Endometrium (tissue), 2 donors: ENCODE data around the gene FLNB.

ENCODE experiments used
- FAIRE-seq: peaks from 2 replicates; lab custom pipeline; 2012; peaks lifted over from hg19 to GRCh38; lab: Jason Lieb, UNC
- donor health status: control.
- donor health status: control.

Gene FLNB

DNA sequence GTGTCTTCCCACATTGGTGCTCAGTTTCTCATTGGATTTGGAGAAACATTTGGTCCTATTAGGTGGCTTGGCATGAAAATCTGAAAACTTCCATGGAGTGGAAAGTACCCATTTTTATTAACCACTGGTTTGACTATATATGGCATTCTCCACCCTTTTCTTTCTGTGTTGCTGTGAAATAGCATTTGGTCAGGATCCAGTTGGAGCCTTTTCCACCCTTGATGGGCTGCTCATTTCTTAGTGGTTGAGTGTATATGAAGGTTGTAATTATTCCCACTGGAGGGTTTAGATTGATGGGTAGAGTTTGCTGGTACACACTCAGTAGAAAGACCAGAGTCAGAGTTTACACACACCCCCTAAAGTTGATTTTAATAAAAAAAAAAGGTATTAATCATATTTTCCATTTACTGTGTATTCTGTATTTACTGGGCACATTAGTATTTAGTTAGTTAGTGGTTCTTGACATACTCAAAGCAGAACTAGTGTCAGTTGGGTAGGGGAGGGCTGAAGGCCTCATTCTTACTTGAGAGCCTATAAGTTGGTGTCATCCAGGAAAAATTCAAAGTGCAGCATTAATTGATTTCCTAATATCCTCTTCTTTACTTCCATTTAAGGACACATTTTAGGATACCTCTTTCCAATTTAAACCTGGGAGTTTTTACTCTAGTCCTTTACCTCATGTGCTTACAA lies 69.5 kb downstream of the FLNB start:
- no peak for FAIRE-seq

DNA sequence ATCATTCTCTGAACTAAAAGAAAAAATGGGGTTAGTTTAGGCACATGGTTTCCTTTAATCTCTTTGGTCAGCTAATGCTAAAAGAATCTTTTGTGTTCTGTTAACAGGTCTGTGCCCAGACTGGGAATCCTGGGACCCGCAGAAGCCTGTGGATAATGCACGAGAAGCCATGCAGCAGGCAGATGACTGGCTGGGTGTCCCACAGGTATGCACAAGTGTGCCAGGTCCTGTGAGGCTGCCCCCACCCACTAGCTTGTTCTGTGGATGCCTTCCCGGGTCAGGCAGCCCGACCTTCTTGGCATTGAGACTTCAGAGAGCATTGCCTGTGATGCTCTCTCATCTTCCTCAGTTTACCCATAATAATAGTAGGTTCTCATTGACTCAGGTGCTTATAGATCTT lies 70.4 kb downstream of the FLNB start:
- FAIRE-seq = no peak

DNA sequence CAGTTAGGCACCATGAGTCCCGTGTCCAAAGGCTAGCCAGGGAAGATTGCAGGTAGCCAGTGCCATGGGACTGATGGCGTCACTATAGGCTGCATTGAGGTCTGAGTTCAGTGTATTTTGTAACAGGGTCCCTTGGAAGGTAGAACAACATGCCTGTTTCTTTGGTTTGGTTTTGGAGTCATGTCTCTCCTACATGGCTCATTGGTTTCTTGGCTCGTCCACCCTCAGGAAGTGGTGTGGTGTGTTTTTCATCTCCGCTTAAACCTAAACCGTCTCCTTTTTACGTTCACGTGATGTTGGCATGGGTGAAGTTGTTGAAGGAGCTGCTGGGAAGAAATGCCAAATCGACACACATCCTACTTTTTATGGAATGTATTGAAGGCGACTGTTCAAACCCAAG lies 71.6 kb downstream of the FLNB start:
- no peak for FAIRE-seq

DNA sequence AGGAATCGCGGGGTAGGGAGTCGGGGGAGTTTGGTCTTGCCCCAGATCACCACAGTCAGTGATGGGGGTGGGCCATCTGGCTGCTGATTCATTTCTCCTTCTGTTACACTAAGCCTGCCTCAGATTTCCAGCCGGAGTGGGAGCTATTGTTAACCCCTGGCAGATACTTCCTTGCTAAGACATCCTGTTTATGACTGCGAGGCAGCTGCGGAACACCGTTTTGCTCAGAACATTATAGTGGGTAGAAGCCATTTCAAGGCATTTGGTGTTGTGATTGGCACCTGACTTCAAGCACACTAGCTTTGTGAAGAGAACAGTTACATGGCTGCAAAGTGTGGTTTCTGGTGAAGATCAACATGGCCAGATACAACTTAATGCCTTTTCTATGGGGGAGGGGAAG lies 73.8 kb downstream of the FLNB start:
- no peak for FAIRE-seq

DNA sequence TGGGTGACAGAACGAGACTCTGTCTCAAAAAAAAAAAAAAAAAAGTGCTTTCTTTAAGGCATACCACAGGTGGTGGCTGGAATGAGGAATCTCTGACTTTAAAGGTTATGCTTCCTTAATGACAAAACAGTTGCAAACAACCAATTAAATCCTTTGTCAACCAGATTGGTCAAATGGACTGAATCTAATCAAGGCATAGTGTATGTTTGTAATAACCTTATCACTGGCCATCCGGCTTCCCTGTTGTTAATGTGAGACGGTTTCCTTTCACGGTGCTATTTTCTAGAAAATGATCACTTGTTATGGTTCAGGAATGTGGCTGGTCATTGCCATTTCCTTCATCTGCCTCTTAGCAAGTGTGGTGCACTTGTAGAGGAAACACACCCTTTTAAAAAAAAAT lies 75.9 kb downstream of the FLNB start:
- FAIRE-seq = no peak

DNA sequence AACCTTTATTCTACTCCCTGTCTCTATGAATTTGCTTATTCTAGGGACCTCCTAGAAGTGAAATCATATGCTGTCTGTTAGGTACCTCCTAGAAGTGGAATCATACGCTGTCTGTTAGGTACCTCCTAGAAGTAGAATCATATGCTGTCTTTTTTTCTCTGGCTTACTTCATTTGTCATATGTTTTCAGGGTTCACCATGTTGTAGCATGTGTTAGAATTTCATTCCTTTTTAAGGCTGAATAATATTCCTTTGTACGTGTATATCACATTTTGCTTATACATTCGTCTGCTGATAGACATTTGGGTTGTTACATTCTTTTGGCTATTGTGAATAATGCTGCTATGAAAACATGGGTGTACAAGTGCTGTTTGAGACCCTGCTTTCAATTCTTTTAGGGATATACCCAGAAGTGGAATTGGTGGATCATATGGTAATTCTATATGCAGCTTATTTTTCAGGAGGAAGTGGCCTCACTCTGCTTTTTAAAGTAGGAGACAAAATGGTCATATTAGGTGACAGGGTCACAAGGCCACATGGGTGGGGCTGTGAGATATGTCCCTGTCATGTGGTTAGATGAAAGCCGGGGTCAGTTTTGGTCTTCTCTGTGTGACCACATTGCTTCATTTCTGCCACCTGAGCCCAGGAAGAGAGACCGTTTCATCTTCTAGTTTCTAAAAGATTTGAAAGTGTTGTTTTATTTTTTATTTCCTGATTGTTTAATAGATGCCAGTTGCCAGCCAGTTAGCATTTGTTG lies 76.7 kb downstream of the FLNB start:
- no peak for FAIRE-seq

DNA sequence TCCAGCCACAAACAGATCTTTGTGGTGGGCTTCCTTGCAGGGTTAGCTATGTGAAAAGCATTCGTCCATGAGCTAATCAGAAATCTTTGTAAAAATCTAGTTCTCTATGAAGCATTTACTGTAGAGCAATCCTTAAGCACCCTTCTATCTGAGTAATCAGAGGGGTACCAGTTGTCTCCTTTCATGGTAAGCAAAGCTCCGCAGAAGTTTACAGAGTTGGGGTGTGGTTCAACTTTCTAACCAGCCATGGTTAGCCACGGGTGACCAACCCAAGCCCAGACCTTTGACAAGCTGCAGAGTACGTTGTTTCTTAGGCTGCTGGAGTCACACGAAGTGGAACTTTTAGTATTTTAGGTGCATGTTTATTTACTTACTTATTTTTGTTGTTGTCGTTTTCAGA lies 77.4 kb downstream of the FLNB start:
- FAIRE-seq = no peak

DNA sequence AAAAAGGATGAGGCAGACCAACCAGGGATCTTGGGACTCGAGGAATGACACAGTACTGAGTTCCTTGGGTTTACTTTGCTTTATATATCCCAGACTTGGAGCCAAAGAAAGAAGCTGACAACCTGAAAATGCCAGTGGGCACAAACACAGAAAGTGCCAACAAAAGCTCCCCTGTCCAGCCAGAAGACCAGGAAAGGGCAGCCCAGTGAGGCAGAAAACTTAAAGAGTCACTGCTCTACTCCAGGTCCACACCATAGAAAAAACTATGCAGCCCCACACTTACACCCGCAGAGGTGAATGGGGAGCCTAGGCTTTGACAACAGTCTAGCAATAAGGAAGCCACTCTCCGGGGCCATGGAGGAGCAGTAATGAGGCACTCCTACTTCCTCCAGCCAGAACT lies 80.3 kb downstream of the FLNB start:
- FAIRE-seq = no peak

DNA sequence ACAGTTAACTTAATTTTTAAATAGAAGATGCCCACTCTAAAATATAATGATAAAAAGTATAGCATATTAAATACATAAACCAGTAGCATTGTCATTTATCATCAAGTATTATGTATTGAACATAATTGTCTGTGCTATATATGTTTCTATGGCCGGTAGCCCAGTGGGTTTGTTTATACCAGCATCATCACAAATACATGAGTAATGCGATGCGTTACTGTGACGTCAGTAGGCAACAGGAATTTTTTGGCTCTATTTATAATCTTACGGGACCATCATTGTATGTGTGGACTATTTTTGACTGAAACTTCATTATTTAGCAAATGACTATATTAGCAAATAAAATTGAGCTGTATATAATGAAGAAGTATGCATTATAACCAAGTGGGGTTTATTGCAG lies 82.1 kb downstream of the FLNB start:
- no peak for FAIRE-seq

DNA sequence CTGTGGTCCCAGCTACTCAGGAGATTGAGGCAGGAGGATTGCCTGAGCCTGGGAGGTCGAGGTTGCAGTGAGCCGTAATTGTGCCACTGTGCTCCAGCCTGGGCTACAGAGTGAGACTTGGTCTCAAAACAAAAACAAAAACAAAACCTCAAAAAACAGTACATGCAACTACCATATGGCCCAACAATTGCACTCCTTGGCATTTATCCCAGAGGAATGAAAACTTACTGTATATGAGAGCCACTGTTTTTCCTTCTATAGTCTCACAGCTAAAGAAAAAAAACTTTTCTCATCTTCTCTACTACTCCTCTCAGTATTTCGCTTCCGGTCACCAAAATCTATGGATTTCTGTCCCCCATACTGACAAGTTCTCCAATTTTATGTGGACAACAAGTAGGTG lies 84.3 kb downstream of the FLNB start:
- no peak for FAIRE-seq

DNA sequence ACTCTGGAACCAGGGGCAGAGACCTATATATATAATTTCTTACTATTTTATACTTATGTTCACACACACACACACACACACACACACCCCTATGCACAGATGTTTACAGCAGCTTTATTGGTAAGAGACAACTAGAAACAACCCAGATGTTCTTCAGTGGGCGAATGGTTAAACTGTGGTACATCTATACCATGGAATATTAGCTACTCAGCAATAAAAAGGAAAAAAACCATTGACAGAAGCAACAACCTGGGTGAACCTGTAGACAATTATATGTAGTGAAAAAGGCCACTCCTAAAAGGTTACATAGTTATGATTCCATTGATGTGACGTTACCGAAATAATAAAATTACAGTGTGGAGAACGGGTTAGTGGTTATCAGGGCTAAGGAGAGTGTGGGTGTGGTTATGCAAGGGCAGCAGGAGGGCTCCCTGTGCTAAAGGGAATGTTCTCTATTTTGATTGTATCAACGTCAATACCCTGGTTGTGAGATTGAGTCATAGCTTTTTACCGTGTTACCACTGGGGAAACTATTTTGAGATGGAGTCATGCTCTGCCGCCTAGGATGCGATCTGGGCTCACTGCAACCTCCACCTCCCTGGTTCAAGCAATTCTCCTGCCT lies 85.5 kb downstream of the FLNB start:
- FAIRE-seq = no peak

DNA sequence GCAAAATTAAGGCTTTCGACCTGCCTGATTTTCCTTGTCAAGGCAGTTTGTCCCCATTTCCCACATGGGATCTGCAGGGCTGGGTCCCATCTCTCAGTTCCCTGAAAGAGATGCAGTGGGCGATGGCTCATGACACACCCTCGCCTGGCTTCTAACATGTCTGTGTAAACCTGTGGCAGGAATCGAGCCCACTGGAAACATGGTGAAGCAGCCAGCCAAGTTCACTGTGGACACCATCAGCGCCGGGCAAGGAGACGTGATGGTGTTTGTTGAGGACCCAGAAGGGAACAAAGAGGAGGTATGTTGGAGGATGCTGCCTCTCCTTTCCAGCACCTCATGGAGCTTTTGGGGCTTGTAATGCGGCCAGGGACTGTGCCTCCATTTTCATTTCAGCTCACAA lies 86.4 kb downstream of the FLNB start:
- no peak for FAIRE-seq

DNA sequence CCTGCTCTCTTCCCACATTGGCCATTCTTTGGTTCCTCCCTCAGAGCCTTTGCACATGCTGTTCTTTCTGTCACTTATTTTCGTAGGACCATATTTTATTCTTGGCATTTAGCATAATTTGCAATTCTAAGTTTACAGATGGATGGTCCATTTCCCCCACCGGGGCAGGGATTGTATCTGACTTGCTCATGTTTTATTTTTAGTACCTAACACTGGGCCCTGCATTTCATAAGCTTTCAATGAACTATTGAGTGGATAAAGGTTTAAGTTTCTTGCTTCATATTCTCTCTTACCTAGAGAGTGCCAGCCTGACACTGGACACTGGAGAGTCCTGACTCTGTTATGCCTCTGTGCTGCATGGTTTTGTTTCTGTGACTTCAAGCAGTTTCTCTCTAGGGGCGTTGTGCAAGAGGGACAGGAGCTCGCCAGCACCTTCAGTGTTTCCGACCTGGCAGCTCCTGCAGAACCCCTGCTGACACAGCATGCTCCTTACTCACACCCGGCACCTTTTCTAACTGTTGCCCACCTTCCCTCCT lies 87.4 kb downstream of the FLNB start:
- FAIRE-seq = no peak

DNA sequence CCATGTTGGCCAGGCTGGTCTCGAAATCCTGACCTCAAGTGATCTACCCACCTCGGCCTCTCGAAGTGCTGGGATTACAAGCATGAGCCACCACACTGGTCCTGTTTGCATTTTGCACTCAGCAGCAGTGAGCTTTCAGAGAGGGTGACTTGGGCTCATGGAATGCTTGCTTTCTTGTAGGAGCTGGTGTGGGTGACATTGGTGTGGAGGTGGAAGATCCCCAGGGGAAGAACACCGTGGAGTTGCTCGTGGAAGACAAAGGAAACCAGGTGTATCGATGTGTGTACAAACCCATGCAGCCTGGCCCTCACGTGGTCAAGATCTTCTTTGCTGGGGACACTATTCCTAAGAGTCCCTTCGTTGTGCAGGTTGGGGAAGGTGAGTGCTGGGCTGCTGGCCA lies 90.3 kb downstream of the FLNB start:
- FAIRE-seq = no peak

DNA sequence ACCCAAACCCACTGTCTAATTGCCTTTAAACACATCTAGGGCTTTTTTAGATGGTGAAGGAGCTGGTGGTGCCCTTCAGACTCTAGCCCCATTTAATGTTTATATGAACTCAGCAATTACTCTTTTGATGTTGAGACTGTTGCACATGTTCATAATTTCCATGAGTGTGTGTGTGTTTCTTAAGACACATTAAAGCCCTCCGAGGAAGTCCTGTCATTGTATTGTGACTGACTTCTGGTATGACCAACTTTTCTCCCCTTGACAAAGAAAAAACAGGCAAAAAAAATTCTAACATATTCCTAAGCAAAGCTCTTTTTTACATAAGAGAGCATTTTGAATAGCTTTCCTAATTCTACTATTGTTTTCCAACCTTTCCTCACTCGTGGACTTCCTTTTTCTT lies 91.6 kb downstream of the FLNB start:
- no peak for FAIRE-seq

DNA sequence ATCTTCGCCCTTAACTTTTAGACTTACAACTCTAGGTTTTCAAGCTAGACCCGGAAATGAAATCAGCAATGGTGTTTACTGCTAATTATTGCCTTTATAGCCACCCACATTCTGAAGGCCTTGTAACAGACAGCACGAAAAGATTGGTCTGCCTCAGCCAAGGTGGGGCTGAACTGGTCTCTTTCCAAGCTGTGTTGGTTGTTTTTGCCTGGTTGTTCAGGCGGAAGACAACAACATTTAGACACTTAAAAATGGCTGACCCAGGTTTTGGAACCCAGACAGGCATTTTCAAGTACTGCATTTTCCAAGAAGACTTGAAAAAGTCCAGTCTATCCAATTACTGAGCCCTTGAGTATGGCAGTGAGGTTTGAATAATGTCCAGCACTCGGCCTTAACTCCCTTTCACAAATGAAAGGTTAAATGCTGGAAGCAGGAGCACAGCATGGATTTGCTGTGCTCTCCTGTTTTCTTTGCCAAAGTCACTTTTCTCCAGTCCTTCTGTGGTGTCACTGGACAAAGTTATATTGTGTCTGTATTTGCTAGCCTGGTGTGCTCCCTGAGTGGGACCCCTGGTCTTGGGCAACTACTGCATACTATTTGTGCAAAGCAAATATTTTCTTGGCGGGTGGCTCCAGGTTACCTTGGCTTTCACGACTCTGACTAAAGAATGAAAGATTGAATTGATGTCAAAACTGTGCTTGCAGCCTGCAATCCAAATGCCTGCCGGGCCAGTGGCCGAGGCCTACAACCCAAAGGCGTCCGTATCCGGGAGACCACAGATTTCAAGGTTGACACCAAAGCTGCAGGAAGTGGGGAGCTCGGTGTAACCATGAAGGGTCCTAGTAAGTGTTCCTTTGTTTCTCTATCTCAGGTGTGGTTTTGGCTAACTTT lies 93.5 kb downstream of the FLNB start:
- FAIRE-seq = no peak

DNA sequence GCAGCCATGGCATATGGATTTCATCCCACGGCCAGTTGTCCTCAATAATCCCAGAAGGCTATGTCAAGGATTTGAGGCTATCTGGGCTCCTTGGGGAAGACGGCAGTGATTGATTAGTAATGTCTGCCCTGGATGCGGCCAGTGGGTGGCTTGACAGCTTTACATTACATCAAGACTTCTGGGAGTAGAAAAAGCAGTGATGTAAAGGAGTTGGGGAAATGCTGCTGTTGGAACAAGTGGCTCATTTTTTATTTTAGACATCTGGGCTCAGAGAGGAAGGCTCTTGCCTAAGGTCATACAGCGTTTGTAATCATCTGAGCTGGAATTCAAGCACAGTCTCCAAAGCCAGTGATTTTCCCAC lies 94.1 kb downstream of the FLNB start:
- no peak for FAIRE-seq

DNA sequence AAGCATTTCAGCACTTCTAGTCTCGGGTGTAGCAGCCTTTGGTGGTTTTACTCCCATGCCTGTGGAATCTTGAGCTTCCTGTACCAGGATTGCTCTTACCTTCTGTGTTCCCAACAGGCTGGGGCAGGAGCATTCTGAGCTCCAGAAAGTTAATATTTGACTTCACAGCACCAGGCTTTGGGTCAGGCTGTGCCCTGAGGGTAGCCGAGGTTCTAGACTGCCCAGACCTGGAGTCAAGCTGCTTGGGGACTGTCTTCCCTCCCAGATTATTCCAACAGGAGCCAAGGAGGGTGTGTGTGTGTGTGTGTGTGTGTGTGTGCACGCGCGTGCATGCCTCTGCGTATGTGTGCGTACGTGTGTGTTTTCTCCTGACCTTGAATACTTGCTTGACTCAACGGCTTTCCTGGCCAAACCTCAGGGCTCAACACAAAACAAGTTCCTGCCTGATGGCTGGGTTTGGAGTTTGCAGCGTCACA lies 94.8 kb downstream of the FLNB start:
- FAIRE-seq = no peak

DNA sequence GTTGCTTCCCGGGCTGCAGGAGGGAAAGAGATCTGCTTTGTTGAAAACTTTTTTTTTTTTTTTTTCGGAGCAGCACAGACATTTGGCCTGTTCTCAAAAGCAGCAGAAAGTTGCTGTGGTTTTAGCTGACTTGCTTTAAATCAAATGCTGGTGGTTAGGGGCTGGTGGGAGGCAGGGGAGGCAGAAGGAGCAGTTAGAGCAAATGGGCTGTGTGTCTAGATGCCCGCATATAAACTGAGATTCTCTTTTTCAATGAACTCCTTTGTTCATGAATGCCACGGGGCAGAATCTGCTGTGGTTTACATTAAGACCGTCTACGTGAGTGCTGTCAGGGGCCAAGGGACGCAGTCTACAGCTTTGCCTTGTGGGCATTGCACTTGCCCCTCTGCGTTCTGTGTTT lies 95.9 kb downstream of the FLNB start:
- no peak for FAIRE-seq

DNA sequence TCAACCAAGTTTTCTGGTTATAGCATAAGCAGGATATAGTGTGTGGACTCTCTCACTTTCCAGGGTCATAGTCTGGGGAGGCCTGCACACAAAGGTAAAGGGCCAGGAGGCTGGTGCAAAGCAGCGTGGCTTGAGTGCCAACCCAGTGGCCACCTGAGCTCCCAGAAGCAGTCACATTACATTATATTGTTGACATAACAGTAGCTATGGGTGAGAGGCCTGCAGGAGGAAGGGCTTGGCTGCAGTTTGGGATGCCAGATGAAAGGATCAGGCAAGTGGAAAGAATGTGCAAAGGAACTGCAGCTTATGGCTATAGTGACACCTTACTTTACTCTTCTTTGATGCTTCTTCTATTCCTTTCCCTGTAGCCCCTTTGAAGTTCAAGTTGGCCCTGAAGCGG lies 96.5 kb downstream of the FLNB start:
- no peak for FAIRE-seq

DNA sequence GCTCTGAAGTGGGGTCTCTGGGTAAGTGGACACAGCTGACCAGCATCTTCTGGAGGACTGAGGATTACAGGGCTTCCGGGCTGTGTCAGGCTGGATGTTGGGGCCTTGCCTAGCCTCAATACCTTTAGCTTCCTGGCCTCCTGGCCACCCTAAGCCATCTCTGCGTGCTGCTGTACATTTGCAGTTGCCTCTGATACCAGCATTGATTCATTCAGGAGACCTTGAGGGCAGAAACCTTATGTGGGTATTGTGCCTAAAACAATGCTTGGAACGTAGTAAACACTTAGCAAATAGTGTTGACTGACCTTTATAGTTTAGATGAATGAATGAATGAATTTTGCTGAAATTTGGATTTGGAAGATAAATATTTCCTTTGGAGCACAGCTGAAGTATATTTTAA lies 97.0 kb downstream of the FLNB start:
- FAIRE-seq = no peak

DNA sequence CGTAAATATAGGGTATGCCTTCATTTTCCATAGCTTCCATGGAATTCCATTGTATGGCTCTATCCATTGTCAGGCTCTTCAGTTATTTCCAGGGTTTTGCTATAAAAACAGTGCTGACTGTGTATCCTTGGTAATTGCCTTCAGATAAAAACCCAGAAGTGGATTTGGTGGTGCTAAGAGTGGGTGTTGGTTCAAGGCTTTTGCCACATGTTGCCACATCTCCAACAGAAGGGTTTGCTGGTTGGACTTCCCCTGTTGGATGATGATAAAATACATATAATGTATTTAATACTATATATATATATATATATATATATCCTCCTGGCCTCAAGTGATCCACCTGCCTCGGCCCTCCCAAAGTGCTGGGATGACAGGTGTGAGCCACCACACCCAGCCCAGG lies 97.8 kb downstream of the FLNB start:
- no peak for FAIRE-seq
